ENCODE data around the gene KAT14.

- TF ChIP-seq CTCF (IDR thresholded peaks at IDR 0.05) (no peak), POLR2A (IDR thresholded peaks at IDR 0.05) (no peak)
Measured at GRCh38 chr20:18174906-18175683, 37.4 kb downstream of the KAT14 start.
